K562 (cell line): ENCODE data around the gene MAMDC2. TPM values are rescaled to one million over a fixed set of nuclear protein-coding genes. Genes with fewer than 3 reads are reported as not detected.

ENCODE experiments used
- CBX2 ChIP-seq: fragments of 200-600 bp; sonication (generic); IDR thresholded peaks from one replicate; pipeline ENCODE4 v1.6.1; 2012; ENCODE audit warnings: mild to moderate bottlenecking, low read length, inconsistent platforms; ENCODE audit not compliant: insufficient read depth, poor library complexity, severe bottlenecking
- DIDO1 ChIP-seq: fragments of 450-650 bp; IDR thresholded peaks from 2 replicates; pipeline ENCODE4 v1.6.1; 2016; ENCODE audit warnings: low read depth, missing biosample characterization, missing genetic modification characterization
- MCM3 ChIP-seq: fragments of 450-650 bp; IDR thresholded peaks from 2 replicates; pipeline ENCODE4 v1.6.1; 2016
- NR2F6 ChIP-seq: fragments of 450-650 bp; formaldehyde crosslinking; IDR thresholded peaks from 2 replicates; pipeline ENCODE4 v1.4.0; 2020; ENCODE audit warnings: mild to moderate bottlenecking
- PHB ChIP-seq: fragments of 250-450 bp; sonication (Bioruptor Pico); IDR thresholded peaks from 2 replicates; pipeline ENCODE4 v1.5.0; 2021
- RBM22 ChIP-seq: fragments of 200-400 bp; formaldehyde crosslinking; IDR thresholded peaks from 2 replicates; pipeline ENCODE4 v1.6.1; 2018; ENCODE audit warnings: low read length, low read depth; ENCODE audit not compliant: poor library complexity, severe bottlenecking
- RFX5 ChIP-seq: IDR thresholded peaks from 2 replicates; pipeline ENCODE4 v1.6.1; 2011; ENCODE audit warnings: low read depth, mild to moderate bottlenecking, improper control_type of control experiment, low read length
- THRAP3 ChIP-seq: fragments of 450-650 bp; IDR thresholded peaks from 2 replicates; pipeline ENCODE4 v1.6.1; 2016; ENCODE audit warnings: mild to moderate bottlenecking, inconsistent platforms, borderline replicate concordance
- TRIM28 ChIP-seq: fragments of 450-650 bp; IDR thresholded peaks from 2 replicates; pipeline ENCODE4 v1.6.1; 2017
- ZBTB11 ChIP-seq, 3 experiments: fragments of 200-800 bp in 1 of 3; fragments of 250-450 bp in 1 of 3; fragments of 450-650 bp in 1 of 3; sonication (Bioruptor Pico) in 1 of 3; sonication (Bioruptor generic) in 1 of 3; formaldehyde crosslinking in 1 of 3; IDR thresholded peaks; 2 replicates each; pipeline versions ENCODE4 v1.6.1 to v1.8.0; 2016 to 2022; ENCODE audit warnings: mild to moderate bottlenecking in 2 of 3, missing genetic modification characterization in 2 of 3, missing compliant biosample characterization in 1 of 3, moderate library complexity in 1 of 3
- ZNF436 ChIP-seq: fragments of 250-450, 450-650 bp; sonication (Bioruptor Pico); formaldehyde crosslinking; IDR thresholded peaks from 2 replicates; pipeline ENCODE4 v1.7.0; 2020; ENCODE audit warnings: mild to moderate bottlenecking
- ZNF639 ChIP-seq, 2 experiments: fragments of 200-800 bp in 1 of 2; sonication (Bioruptor generic) in 1 of 2; sonication (generic) in 1 of 2; formaldehyde crosslinking in 1 of 2; IDR thresholded peaks in 1 of 2; conservative IDR thresholded peaks in 1 of 2; 2 replicates each; pipeline versions ENCODE4 v1.5.0 to v1.6.1; 2016 to 2020; ENCODE audit warnings: missing compliant biosample characterization in 1 of 2, missing genetic modification characterization in 1 of 2, missing genetic modification reagents in 1 of 2
- polyA plus RNA-seq, 8 experiments: library from polyadenylated mRNA; depleted of rRNA in 4 of 8; stranded (reverse) in 5 of 8; unstranded in 3 of 8; fragments of >200 nt; fragmentation: Nextera tagmentation in 2 of 8; fragmentation: Illumina TruSeq in 1 of 8; extraction: Ambion mirVana in 2 of 8; extraction: Trizol in 1 of 8; gene quantifications; 2 replicates each; pipeline versions ENCODE4 v1.2.1 to v1.2.3, GENCODE V29; 2011 to 2014; ENCODE audit warnings: inconsistent platforms in 1 of 8, missing spikeins in 1 of 8
- total RNA-seq, 7 experiments: library from RNA; depleted of rRNA in 6 of 7; stranded (reverse); fragments of >200 nt in 6 of 7; fragmentation: Illumina TruSeq in 2 of 7; extraction: Trizol in 2 of 7; gene quantifications; 2 replicates each; pipeline versions ENCODE4 v1.2.1 to v1.2.3, GENCODE V29; 2011 to 2021; ENCODE audit warnings: low replicate concordance in 1 of 7
- TF ChIP-seq, protein P1 (sequence below), 2 experiments: fragments of 450-650 bp; IDR thresholded peaks; 2 replicates each; pipeline ENCODE4 v1.6.1; 2016; ENCODE audit warnings: mild to moderate bottlenecking in 2 of 2, borderline replicate concordance in 1 of 2, low read depth in 1 of 2, moderate library complexity in 1 of 2

The MAMDC2 gene
- total and polyA plus RNA-seq, 9 of the 15 experiments (the other 6 are each of a cell fraction or from before 2014, with no cell fraction given) = 0.01 to 0.03 TPM; not detected in 7

- TF ChIP-seq, protein P1, sequence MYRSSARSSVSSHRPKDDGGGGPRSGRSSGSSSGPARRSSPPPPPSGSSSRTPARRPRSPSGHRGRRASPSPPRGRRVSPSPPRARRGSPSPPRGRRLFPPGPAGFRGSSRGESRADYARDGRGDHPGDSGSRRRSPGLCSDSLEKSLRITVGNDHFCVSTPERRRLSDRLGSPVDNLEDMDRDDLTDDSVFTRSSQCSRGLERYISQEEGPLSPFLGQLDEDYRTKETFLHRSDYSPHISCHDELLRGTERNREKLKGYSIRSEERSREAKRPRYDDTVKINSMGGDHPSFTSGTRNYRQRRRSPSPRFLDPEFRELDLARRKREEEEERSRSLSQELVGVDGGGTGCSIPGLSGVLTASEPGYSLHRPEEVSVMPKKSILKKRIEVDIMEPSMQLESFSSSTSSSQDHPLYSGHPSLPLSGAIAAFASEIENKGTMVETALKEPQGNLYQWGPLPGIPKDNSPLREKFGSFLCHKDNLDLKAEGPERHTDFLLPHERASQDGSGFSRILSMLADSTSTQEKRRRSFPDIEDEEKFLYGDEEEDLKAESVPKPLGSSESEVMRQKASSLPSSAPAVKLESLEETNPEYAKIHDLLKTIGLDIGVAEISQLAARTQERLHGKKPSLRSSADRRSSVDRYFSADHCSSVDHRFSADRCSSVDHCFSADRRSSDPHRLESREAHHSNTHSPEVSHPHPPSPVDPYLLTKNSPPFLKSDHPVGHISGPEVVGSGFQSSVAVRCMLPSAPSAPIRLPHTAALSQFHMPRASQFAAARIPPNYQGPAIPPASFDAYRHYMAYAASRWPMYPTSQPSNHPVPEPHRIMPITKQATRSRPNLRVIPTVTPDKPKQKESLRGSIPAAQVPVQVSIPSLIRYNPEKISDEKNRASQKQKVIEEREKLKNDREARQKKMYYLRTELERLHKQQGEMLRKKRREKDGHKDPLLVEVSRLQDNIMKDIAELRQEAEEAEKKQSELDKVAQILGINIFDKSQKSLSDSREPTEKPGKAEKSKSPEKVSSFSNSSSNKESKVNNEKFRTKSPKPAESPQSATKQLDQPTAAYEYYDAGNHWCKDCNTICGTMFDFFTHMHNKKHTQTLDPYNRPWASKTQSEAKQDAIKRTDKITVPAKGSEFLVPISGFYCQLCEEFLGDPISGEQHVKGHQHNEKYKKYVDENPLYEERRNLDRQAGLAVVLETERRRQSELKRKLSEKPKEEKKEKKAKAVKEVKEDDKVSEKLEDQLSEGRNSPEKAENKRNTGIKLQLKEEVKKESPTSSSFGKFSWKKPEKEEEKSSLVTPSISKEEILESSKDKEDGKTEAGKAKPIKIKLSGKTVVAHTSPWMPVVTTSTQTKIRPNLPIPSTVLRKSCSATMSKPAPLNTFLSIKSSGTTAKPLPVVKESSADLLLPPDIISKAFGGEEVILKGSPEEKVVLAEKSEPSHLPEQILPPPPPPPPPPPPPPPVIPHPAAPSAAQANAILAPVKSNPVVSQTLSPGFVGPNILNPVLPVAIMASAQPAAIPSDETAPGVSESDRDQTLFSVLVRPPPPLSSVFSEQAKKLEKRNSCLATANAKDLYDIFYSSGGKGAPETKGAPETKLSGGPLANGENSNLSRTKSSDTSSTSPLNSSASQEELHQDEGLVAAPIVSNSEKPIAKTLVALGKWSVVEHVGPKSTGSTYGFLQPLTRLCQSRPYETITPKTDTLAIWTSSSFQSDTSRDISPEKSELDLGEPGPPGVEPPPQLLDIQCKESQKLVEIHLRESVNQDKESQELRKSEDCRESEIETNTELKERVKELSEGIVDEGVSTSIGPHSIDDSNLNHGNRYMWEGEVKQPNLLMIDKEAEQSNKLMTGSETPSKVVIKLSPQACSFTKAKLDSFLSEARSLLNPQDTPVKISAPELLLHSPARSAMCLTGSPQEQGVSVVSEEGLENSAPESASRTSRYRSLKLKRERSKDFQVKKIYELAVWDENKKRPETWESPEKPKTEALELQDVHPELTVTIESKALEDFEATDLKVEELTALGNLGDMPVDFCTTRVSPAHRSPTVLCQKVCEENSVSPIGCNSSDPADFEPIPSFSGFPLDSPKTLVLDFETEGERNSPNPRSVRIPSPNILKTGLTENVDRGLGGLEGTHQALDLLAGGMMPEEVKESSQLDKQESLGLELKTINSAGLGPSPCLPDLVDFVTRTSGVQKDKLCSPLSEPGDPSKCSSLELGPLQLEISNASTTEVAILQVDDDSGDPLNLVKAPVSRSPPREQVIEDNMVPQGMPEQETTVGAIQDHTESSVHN (IDR thresholded peaks at IDR 0.05; ENCODE audit: borderline replicate concordance in 1 of 2, low read depth in 1 of 2) = no peak
- no peak for TF ChIP-seq MCM3
- peak in 1 of 3 experiments; percentile 85; a peak in 3 of 6 replicates for TF ChIP-seq ZBTB11 (CRISPR knock-in tag; IDR thresholded peaks at IDR 0.05)
- no peak for TF ChIP-seq TRIM28
- TF ChIP-seq THRAP3 = no peak
- no peak for TF ChIP-seq NR2F6
- no peak for TF ChIP-seq RFX5
- no peak for TF ChIP-seq PHB (CRISPR knock-in tag)
- TF ChIP-seq RBM22 = no peak
- no peak for TF ChIP-seq ZNF639 (CRISPR knock-in tag; conservative IDR thresholded peaks at IDR 0.05 in 1 of 2, IDR thresholded peaks at IDR 0.05 in 1 of 2)
- TF ChIP-seq DIDO1 = no peak
- TF ChIP-seq CBX2 = no peak
- no peak for TF ChIP-seq ZNF436 (CRISPR knock-in tag)
Observed at GRCh38 chr9:70258692-70259511, 215.3 kb downstream of the MAMDC2 start, which contains the start of gene SMC5 (continued).
